HepG2 (cell line): ENCODE data around the gene BPIFB2. TPM values are rescaled to one million over a fixed set of nuclear protein-coding genes. Genes with fewer than 3 reads are reported as not detected.

Source experiments
- ATF7-NPFF ChIP-seq: sonication (generic); formaldehyde crosslinking; IDR thresholded peaks from 2 replicates; pipeline ENCODE4 v1.8.1; 2023; ENCODE audit warnings: mild to moderate bottlenecking, low read depth, missing genetic modification reagents, moderate library complexity
- BRD4 ChIP-seq: sonication (generic); formaldehyde crosslinking; IDR thresholded peaks from 2 replicates; pipeline ENCODE4 v1.4.0; 2020; ENCODE audit warnings: missing genetic modification reagents
- CBX2 ChIP-seq, 2 experiments: fragments of 200-600 bp in 1 of 2; sonication (generic); formaldehyde crosslinking in 1 of 2; IDR thresholded peaks; 2 replicates each; pipeline versions ENCODE4 v1.7.0 to v1.8.1; 2018 to 2022; ENCODE audit warnings: low read depth in 2 of 2, low read length in 1 of 2, mild to moderate bottlenecking in 1 of 2, missing genetic modification reagents in 1 of 2
- CENPT ChIP-seq: sonication (generic); formaldehyde crosslinking; IDR thresholded peaks from 2 replicates; pipeline ENCODE4 v1.8.0; 2022; ENCODE audit warnings: low read depth, mild to moderate bottlenecking, moderate library complexity, missing genetic modification reagents
- EED ChIP-seq: sonication (generic); formaldehyde crosslinking; IDR thresholded peaks from 2 replicates; pipeline ENCODE4 v1.5.0; 2020; ENCODE audit warnings: mild to moderate bottlenecking, missing genetic modification reagents
- GABPA ChIP-seq, 2 experiments: IDR thresholded peaks; 2 replicates each; pipeline ENCODE4 v1.6.1; 2011 to 2016; ENCODE audit warnings: low read depth in 2 of 2, low read length in 1 of 2, missing biosample characterization in 1 of 2, missing genetic modification characterization in 1 of 2
- HDAC6 ChIP-seq: fragments of 200-600 bp; sonication (generic); IDR thresholded peaks from 2 replicates; pipeline ENCODE4 v1.7.0; 2017; ENCODE audit warnings: mild to moderate bottlenecking, antibody characterized with exemption, low read length, low read depth
- HNF4G ChIP-seq, 2 experiments: sonication (generic) in 1 of 2; formaldehyde crosslinking in 1 of 2; IDR thresholded peaks; 2 replicates each; pipeline versions ENCODE4 v1.4.0 to v1.6.1; 2011 to 2020; ENCODE audit warnings: borderline replicate concordance in 2 of 2, low read depth in 2 of 2, mild to moderate bottlenecking in 2 of 2, low read length in 1 of 2, missing genetic modification reagents in 1 of 2, moderate library complexity in 1 of 2
- HOXD1 ChIP-seq: sonication (generic); formaldehyde crosslinking; IDR thresholded peaks from 2 replicates; pipeline ENCODE4 v1.5.0; 2020; ENCODE audit warnings: missing genetic modification reagents
- MED1 ChIP-seq: sonication (generic); formaldehyde crosslinking; IDR thresholded peaks from 2 replicates; pipeline ENCODE4 v1.4.0; 2020; ENCODE audit warnings: missing genetic modification reagents
- NFATC3 ChIP-seq: sonication (generic); formaldehyde crosslinking; IDR thresholded peaks from 2 replicates; pipeline ENCODE4 v1.5.1; 2020; ENCODE audit warnings: mild to moderate bottlenecking, missing genetic modification reagents
- NR1H2 ChIP-seq: sonication (generic); formaldehyde crosslinking; IDR thresholded peaks from 2 replicates; pipeline ENCODE4 v1.8.1; 2022; ENCODE audit warnings: low read depth, missing genetic modification reagents, borderline replicate concordance
- NRL ChIP-seq: sonication (generic); formaldehyde crosslinking; IDR thresholded peaks from 2 replicates; pipeline ENCODE4 v1.5.0; 2020; ENCODE audit warnings: missing genetic modification reagents, mild to moderate bottlenecking, moderate library complexity, borderline replicate concordance
- RFX3 ChIP-seq: IDR thresholded peaks from 2 replicates; pipeline ENCODE4 v1.6.1; 2016; ENCODE audit warnings: missing biosample characterization, missing genetic modification reagents
- SATB2 ChIP-seq: sonication (generic); formaldehyde crosslinking; IDR thresholded peaks from 2 replicates; pipeline ENCODE4 v1.5.0; 2020; ENCODE audit warnings: missing genetic modification reagents
- SMC3 ChIP-seq: IDR thresholded peaks from 2 replicates; pipeline ENCODE4 v1.6.1; 2011; ENCODE audit warnings: low read length, improper control_type of control experiment
- SRSF9 ChIP-seq: fragments of 200-400 bp; formaldehyde crosslinking; IDR thresholded peaks from 2 replicates; pipeline ENCODE4 v1.6.1; 2018; ENCODE audit warnings: borderline replicate concordance, mild to moderate bottlenecking, low read depth, low read length; ENCODE audit not compliant: insufficient read depth, poor library complexity, severe bottlenecking
- THAP11 ChIP-seq: IDR thresholded peaks from 2 replicates; pipeline ENCODE4 v1.6.1; 2016; ENCODE audit warnings: missing biosample characterization, missing genetic modification reagents
- ZNF136 ChIP-seq: sonication (generic); formaldehyde crosslinking; IDR thresholded peaks from 2 replicates; pipeline ENCODE4 v1.8.1; 2022; ENCODE audit warnings: low read depth, mild to moderate bottlenecking, moderate library complexity, missing genetic modification reagents
- ZNF530 ChIP-seq: sonication (generic); formaldehyde crosslinking; IDR thresholded peaks from 2 replicates; pipeline ENCODE4 v1.5.0; 2020; ENCODE audit warnings: low read depth, mild to moderate bottlenecking, missing genetic modification reagents
- ZNF556 ChIP-seq: sonication (generic); formaldehyde crosslinking; IDR thresholded peaks from 2 replicates; pipeline ENCODE4 v1.4.0; 2020; ENCODE audit warnings: mild to moderate bottlenecking, missing genetic modification reagents, borderline replicate concordance
- ZNF615 ChIP-seq: sonication (generic); formaldehyde crosslinking; IDR thresholded peaks from 2 replicates; pipeline ENCODE4 v1.5.0; 2020; ENCODE audit warnings: mild to moderate bottlenecking, missing genetic modification reagents, borderline replicate concordance
- ZNF713 ChIP-seq: sonication (generic); formaldehyde crosslinking; IDR thresholded peaks from 2 replicates; pipeline ENCODE4 v1.4.0; 2020; ENCODE audit warnings: mild to moderate bottlenecking, missing genetic modification reagents
- polyA plus RNA-seq, 8 experiments: library from polyadenylated mRNA; depleted of rRNA in 3 of 8; stranded (reverse) in 7 of 8; unstranded in 1 of 8; fragments of >200 nt; fragmentation: Illumina TruSeq in 4 of 8; extraction: Trizol in 4 of 8; gene quantifications; 2 replicates each; pipeline versions ENCODE4 v1.2.1 to v1.2.3, GENCODE V29; 2011 to 2016; ENCODE audit warnings: low read depth in 4 of 8, missing spikeins in 1 of 8, mixed read lengths in 1 of 8; ENCODE audit not compliant: insufficient read depth in 1 of 8
- total RNA-seq, 5 experiments: library from RNA; depleted of rRNA; stranded (reverse); fragments of >200 nt; fragmentation: Illumina TruSeq; extraction: Trizol; gene quantifications; 2 replicates each; pipeline ENCODE4 v1.2.3, GENCODE V29; 2016; ENCODE audit warnings: low read depth in 1 of 5
- TF ChIP-seq, protein P1 (sequence below): sonication (generic); formaldehyde crosslinking; IDR thresholded peaks from 2 replicates; pipeline ENCODE4 v1.4.0; 2020; ENCODE audit warnings: missing genetic modification reagents
- TF ChIP-seq, protein P2 (sequence below): sonication (generic); formaldehyde crosslinking; IDR thresholded peaks from 2 replicates; pipeline ENCODE4 v1.8.0; 2022; ENCODE audit warnings: missing genetic modification reagents, mild to moderate bottlenecking, borderline replicate concordance
- TF ChIP-seq, protein P3 (sequence below): sonication (generic); formaldehyde crosslinking; IDR thresholded peaks from 2 replicates; pipeline ENCODE4 v1.4.0; 2020; ENCODE audit warnings: mild to moderate bottlenecking, missing genetic modification reagents

The BPIFB2 gene
- total and polyA plus RNA-seq, 2 of the 13 experiments (the other 11 are each of a cell fraction or from before 2014, with no cell fraction given) = 54.5 to 902 TPM

DNA sequence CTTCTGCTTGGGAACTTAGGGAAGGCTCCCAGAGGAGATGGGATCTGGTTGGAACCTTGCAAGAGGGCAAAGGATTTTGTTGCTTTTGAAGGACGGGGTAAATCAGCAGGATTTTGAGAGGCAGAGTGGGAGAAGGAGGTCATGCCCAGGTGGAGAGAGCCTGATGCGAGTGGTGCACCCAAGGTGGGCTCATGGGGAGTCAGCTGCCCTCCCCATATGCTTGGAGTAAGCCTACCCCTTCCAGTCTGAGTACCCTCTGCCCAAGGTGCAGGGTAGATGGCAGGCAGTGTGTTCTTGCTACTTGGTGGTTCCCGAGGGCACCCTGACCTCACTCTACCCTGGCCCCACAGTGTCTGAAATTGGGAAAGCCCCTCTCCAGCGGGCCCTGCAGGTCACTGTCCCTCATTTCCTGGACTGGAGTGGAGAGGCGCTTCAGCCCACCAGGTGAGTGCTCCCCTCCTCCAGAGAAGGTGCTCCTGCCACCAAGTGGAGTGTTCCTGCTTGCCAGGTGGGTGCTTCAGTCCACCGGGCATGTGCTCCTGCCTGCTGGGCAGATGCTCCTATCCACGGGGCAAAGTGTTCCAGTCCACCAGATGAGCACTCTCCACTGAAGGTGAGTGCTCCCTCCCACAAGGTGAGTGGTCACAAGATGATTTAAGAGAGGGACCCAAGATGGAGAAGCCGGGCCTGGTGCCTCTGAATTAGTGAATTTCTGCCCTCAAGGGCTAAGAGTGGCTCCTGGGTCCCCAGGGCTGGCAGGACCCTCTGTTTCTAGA is 3.4 kb downstream of the BPIFB2 start (continued):
- TF ChIP-seq ZNF615 (CRISPR knock-in tag) (no peak), NR1H2 (CRISPR knock-in tag) (no peak), ZNF530 (CRISPR knock-in tag) (no peak), NFATC3 (no peak), SRSF9 (no peak), NRL (CRISPR knock-in tag) (peak; percentile 52), THAP11 (CRISPR knock-in tag) (no peak), ZNF556 (no peak), HNF4G (IDR thresholded peaks at IDR 0.05; ENCODE audit: borderline replicate concordance, low read depth, low read length) (no peak), HNF4G (CRISPR knock-in tag; IDR thresholded peaks at IDR 0.05; ENCODE audit: borderline replicate concordance, low read depth) (no peak), GABPA (IDR thresholded peaks at IDR 0.05; ENCODE audit: low read depth, low read length) (0 out of 2 replicates have a peak, but pooled peaks have one; percentile 10), GABPA (CRISPR knock-in tag; IDR thresholded peaks at IDR 0.05; ENCODE audit: low read depth) (no peak), RFX3 (CRISPR knock-in tag) (no peak), HOXD1 (CRISPR knock-in tag) (0 out of 2 replicates have a peak, but pooled peaks have one; percentile 62), MED1 (CRISPR knock-in tag) (peak; percentile 14; the same call in 1 of the 2 replicates), SATB2 (no peak), ZNF136 (no peak), HDAC6 (no peak), SMC3 (no peak), ATF7-NPFF (CRISPR knock-in tag) (peak; percentile 57; the same call in 1 of the 2 replicates), EED (no peak), CBX2 (IDR thresholded peaks at IDR 0.05; ENCODE audit: low read depth, low read length) (no peak), CBX2 (CRISPR knock-in tag; IDR thresholded peaks at IDR 0.05; ENCODE audit: low read depth) (no peak), ZNF713 (CRISPR knock-in tag) (no peak), CENPT (CRISPR knock-in tag) (no peak), BRD4 (CRISPR knock-in tag) (peak; percentile 8; the same call in 1 of the 2 replicates)
- TF ChIP-seq, protein P1, sequence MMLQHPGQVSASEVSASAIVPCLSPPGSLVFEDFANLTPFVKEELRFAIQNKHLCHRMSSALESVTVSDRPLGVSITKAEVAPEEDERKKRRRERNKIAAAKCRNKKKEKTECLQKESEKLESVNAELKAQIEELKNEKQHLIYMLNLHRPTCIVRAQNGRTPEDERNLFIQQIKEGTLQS (CRISPR knock-in tag) = no peak
- TF ChIP-seq, protein P2, sequence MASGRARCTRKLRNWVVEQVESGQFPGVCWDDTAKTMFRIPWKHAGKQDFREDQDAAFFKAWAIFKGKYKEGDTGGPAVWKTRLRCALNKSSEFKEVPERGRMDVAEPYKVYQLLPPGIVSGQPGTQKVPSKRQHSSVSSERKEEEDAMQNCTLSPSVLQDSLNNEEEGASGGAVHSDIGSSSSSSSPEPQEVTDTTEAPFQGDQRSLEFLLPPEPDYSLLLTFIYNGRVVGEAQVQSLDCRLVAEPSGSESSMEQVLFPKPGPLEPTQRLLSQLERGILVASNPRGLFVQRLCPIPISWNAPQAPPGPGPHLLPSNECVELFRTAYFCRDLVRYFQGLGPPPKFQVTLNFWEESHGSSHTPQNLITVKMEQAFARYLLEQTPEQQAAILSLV = no peak
- TF ChIP-seq, protein P3, sequence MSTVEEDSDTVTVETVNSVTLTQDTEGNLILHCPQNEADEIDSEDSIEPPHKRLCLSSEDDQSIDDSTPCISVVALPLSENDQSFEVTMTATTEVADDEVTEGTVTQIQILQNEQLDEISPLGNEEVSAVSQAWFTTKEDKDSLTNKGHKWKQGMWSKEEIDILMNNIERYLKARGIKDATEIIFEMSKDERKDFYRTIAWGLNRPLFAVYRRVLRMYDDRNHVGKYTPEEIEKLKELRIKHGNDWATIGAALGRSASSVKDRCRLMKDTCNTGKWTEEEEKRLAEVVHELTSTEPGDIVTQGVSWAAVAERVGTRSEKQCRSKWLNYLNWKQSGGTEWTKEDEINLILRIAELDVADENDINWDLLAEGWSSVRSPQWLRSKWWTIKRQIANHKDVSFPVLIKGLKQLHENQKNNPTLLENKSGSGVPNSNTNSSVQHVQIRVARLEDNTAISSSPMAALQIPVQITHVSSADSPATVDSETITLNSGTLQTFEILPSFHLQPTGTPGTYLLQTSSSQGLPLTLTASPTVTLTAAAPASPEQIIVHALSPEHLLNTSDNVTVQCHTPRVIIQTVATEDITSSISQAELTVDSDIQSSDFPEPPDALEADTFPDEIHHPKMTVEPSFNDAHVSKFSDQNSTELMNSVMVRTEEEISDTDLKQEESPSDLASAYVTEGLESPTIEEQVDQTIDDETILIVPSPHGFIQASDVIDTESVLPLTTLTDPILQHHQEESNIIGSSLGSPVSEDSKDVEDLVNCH (CRISPR knock-in tag) = no peak
